ENCODE measurements around the gene PRKCA.

PRKCA gene

DNA sequence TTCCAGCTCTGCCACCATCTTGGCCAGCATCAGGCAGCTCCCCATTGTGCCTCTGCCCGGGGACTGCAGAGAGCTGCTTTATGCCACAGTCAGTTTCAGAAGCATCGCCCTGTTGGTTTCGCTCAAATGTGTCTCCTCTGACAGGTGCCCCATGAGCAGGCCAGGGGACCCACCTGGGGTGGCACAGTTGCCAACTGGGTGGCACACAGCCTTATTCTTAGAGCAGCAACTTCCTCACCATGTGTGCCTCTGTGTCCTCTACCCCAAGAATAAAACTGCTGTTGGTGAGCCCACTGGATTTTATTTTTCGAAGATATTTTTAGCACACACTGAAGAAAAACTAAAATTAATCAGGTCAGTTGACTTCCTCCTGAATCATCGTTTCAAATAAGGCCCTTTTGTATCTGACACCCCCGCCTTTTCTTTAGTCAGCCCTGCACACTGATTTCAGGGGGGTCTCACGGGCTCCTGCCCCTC is 487.6 kb downstream of the PRKCA start:
- no peak for DNase-seq

DNA sequence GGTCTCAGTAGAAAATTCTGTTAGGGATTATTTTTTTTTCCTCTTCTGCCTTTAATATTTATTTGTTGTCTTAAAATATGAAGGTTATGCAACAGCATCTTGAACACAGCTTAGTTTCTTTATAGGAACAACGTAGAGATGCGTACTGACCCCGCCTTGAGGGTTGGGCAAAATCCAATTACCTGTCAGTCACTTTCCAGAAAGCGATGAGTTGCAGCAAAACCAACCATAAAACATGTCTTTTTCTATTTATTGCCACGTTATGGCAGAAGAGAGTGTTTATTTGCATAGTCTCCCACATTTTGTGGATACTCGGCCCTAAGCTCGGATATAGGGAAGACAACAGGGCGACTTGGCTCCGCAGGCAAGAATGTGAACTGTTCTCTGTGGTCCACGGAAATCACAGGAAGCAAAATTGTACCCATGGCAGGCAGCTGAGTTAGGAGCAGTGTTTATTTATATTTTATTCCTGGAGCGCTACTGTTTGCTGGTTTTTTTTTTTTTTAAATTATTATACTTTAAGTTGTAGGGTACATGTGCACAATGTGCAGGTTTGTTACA is 488.2 kb downstream of the PRKCA start:
- DNase-seq = no peak

DNA sequence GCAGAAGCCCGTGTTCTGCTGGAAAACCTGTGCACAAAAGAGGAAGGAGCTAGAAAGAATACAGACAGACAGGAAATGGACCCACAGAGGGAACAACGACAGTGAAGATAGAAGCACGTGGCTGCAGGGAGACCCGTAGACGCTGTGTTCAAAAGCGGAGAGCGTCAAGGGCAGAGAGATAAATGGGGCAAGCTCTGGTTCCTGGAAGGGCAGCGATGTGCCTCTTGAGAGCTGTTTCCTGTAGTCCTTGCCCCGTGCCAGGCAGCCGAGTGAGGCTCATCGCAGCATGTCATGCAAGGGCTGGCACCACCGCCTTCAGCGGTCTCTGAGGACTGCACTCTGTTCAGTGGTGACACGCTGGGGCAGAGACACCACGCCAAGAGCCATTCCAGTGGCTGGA is 488.9 kb downstream of the PRKCA start:
- DNase-seq = no peak

DNA sequence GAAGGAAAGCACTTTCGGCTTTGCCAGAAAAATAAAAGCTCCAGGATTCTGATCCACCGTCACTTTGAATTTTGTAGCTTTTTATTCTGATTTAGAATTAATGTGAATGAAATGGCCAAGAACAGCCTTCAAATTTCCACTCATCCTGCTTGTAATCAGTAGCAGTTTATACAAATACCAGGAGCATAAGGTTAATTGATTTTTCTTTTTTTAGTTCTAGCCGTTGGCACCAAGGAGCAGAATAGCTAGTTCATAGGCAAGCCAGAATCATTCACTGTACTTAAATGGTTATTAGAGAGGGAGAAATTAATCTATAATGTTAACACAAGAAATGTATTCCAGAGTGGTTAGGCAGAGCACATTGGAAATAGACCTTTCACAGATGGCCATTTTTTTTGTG is 491.4 kb downstream of the PRKCA start:
- no peak for DNase-seq

DNA sequence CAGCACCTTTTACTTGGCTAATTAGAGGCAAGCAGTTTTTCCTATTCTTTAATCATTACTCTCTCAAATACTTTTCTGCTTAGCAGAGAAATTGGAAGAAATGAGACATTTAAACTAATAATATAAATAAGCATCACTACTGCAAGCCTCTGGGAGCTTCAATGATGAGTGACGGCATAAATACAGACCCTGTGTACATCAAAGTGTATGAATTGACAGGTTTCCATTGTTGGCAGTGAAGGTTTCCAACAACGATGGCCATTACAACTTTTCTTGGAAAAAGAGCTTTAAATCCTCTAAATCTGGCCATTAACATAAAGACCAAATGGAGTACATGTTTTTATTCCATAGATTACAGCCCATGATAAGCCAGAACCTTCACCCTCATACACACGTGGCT is 493.1 kb downstream of the PRKCA start:
- DNase-seq = no peak

DNA sequence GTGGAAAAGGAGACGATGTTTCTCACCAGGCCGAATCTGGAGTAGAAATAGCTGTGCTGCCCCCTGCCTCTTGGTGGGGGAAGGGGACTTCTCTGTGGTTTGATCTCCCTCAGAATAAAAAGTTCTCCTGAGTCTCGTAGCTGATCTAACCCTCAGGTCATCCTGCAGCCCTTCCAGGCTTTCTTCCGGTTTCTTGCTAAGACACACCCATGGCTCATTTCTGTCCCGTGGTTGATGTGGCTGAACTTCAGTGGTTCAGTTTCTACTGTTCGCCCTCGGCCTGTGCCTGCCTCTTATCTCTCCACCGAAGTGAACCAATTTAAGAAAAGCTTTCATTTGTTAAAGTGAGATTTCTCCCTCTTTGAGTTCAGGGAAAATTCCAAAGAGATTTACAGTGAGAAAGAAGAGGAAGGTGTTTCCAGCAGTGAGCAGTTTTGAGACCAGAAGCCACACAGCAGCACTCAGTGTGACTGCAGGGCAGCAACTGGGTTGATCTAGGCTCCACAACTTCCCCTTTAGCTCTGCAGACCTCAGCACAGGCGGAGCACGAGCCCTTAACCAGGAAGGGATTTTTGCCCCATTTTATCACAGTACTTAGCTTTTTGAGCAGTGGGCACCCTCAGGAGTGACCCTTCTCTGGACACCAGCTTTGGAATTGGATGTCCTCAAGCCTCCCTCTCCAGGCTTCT is 497.6 kb downstream of the PRKCA start:
- DNase-seq = no peak

DNA sequence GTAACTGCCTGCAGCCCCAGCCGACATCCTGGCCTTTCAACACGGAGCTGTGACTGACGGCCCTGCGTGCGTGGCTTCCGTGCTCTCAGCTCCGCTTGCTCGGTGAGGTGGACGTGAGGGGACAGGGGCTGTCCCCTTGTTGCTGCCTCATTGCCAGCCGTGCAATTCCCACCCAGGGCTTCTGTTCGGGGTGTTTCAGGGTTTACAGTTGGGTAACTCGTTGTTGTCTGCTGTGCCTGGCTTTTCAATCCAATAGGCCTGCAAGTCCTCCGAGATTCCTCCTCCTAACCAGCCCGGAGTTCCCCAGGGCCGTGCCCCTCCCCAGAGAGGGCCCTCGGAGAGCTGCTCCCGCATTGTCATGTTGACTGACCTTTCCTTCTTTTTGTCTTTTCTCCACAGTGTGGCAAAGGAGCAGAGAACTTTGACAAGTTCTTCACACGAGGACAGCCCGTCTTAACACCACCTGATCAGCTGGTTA is 501.1 kb downstream of the PRKCA start:
- no peak for DNase-seq

DNA sequence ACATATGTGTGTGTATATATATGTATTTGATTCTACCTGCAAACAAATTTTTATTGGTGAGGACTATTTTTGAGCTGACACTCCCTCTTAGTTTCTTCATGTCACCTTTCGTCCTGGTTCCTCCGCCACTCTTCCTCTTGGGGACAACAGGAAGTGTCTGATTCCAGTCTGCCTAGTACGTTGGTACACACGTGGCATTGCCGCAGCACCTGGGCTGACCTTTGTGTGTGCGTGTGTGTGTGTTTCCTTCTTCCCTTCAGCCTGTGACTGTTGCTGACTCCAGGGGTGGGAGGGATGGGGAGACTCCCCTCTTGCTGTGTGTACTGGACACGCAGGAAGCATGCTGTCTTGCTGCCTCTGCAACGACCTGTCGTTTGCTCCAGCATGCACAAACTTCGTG is 503.2 kb downstream of the PRKCA start:
- no peak for DNase-seq

DNA sequence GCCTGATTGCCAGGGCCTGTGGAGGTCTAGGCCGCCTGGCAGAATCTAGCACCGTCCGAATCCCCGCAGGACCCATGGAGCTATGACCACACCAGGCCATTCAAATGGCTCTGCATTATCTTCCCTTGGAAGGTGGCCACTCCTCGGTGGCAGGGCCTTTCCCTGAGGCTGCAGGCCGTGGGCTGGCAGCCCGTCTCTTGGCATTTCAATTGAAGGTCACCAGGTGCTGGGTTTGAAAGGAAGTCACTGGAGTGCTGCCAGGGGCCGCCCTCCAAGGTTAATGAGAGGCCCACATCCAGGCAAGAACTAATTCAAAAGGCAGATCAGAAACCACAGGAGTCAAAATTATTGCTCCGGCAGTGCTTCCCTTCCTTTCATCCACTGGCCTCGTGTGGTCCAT is 504.8 kb downstream of the PRKCA start:
- no peak for DNase-seq

DNA sequence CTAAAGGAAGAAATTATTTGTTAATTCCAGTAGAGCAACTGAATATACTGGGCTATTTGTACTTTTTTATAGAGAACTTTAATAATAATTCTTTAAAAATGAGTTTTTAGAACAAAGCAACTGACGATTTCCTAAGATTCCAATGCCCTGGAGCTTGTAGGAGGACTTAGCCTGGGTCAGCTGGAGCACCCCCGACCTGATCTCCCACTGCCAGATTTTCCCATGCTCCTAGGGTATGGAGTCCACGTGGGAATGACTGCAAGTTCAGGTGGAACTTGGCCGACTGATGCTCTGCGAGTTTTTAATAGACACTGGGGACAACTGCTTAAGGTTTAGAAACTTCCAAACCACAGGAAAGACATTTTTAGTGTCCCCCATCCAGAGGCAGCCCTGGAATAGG is 507.0 kb downstream of the PRKCA start:
- DNase-seq = no peak

DNA sequence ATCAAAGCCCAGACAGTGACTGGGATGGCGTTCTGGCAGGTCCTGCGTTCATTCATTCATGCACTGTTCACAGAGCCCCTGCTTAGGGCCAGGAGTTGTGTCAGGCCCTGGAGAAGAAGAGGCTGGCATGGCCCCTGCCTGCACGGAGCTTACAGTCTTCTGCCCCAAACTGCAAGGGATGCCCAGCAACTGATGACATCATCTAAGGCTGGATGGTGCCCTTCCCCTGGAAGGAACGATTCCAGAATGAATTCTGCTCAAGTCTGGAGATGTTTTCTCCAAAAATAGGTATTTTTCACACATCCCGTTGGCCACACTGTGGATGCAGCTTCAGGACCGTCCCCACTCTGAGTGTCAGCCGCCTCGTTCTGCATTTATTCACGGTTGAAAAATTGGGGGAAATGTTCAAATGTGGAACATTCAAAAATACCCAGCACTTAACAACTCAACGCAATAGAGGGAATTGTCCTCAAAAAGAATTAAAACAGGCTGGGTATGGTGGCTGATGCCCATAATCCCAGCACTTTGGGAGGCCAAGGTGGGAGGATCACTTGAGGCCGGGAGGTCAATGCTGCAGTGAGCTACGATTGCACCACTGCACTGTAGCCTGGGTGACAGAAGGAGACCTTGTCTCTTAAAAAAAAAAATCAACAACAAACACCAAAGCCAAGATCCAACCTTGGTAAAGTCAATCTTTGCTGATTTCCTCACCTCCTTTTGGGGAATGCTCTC is 508.7 kb downstream of the PRKCA start:
- DNase-seq = no peak

DNA sequence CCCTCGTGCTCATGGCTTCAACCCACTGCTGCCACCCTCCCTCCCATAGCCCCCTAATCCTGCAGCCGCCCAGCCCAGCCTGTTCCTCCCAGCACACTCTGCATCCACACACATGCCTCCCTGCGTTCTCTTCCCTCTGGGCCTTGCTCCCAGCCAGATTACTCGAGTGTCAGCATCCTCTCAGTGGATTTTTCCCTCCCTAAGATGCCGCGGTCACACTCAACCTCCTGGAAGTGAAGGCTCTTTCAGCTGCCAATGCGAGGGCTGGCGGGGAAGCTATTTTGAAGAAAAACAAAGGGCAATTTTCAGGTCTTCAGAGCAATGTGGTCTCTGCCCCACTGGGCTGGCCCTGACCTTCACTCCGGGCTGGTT is 509.3 kb downstream of the PRKCA start:
- DNase-seq = no peak

DNA sequence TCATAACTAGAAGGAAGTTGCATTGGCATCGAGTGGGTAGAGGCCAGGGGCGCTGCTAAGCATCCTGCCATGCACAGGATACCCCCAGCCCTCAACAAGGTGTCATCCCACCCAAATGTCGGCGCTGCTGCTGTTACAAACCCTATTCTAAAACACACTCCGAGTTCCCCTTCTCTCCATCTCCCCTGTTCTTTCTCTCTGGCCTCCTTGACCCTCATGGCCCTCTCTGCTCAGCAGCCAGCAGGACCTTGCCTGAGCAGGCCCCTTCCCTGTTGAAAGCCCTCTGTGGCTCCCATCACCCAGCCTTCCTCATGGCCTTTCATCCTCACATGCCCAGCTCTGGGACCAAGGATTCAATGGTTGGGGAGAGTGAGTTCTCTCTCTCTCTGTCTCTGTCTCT is 510.2 kb downstream of the PRKCA start:
- no peak for DNase-seq

DNA sequence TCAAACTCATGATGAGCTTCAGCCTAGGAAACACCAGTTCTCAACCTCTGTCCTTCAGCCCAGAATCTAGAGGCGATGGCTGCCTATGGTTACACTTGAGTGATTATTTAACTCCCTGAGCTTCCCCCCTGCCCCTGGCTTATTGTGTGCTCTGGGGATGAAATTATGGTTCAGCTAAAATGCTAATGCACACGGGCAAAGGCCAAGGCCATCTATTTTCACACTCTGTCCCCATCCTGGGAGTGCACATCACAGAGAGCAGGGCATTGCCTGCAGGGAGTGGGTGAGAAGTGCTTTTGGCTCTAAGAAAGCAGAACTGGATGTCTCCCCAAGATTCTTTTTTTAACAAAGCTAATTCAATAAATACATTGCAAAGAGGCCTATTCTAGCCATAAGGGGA is 510.9 kb downstream of the PRKCA start:
- DNase-seq = no peak

DNA sequence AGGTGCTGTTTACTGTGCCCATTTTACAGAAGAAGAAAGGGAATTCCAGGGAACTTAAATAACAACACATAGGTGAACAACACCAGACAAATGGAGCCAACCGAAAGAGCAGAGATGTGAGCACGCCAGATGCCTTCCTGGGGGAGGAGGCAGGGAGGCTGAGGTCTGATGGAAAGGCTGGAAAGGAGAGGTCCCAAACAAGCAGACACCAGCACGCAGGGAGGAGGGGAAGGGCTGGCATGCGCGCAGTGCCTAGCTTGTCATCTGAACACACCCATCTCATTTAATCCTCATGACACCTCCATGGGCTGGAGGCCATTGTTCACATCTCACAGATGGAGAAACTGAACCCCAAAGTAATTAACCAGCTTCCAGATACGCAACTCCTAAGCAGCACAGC is 511.6 kb downstream of the PRKCA start:
- DNase-seq = no peak

DNA sequence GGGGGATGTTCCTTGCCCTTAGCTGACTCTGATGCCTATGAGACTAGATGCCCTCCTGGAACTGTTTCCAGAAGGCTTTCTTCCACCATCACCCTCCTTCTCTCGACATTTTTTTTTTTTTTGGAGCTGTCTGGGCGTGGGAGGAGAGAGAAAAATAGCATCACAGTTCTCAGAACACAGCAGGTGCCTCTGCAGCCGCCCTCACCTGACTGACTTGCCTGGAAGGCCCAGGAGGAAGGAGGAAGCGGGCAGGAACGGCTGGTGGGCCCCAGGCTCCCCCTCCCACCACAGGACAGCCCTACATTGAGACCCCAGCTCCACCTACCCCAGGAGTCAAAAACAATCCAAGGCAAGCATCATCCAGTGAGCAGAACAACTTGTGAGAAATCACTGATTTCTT is 512.2 kb downstream of the PRKCA start:
- DNase-seq = no peak

DNA sequence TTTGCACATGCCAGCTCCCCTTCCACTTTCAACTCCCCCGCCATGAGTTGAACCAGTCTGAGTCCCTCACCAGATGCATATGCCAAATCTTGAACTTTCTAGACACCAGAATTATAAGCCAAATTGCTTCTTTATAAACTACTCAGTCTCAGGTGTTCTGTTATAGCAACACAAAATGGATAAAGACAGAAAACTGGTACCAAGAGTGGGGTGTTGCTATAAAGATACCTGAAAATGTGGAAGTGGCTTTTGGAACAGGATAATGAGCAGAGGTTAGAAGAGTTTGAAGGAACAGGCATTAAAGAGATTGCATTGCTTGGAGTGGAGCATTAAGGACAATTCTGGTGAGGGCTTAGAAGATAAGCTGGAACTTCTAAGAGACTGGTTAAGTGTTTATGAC is 515.3 kb downstream of the PRKCA start:
- no peak for DNase-seq

DNA sequence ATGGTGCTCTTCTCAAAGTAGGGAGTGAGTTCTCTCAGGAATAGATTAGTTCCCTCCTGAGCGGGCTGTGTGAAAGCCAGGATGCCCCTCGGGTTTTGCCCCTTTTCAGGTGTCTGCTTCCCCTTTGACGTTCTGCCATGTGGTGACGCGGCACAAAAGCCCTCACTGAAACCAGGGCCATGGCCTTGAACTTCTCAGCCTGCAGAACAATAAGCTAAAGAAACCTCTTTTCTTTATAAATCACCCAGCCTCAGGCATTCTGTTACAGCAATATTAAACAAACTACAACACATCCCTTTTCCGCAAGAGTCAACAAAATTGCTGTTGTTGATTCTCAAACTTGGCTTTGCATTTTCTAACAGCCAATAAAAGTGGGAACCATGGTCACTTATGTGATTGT is 517.1 kb downstream of the PRKCA start:
- no peak for DNase-seq

DNA sequence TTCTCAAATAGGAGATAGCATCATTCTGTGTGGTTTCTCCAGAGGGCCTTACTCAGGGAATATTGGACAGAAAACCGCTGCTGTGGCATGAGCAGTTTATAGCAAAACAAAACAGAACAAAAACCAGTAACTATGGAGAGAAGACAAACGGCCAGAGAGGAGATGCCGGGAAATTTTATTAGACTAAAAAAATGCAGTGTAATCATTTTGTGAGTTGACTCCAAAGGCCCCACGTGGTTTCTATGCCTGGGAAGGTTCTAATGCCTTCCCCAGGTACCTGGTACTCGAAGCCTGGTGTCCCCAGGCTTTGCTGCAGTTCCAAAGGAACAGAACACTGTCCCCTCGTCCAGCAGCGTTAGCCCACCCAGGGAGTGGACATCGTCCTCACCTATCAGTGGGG is 519.6 kb downstream of the PRKCA start:
- DNase-seq = no peak

DNA sequence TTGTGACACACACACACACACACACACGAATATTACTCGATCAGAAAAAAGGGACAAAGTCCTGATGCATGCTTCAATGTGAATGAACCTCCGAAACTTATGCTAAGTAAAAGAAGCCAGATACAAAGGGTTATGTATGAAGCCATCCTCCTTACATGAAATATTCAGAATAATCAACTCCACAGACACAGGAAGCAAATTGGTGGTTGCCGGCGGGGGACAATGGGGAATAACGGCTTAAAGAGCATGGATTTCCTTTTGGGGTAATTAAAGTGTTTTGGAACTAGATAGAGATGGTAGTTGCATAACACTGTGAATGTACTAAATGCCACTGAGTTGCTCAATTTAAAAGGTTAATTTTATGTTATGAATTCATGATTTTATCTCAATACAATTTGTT is 524.4 kb downstream of the PRKCA start:
- DNase-seq = no peak

DNA sequence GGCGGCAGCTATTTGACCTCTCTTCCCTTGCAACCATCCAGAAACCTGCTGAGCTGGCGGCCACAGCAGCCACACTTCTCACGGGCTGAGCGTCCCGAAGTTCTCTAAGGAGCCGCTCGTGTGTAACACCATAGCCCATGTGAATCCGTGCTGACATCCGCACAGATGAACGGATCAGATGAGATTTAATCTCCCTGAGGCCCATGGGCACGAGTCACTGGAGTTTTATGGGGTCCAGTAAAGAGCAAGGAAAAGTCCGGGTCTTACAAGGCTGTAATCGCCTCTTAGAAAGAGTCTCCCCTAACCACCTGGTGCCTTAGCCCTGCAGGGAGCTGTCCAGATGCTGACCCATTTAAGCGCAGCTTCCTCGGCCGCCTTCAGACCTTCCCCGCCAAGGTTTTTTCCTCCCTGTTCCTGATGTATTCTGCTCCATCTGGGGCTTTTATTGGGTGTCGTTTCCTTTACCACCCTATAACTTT is 527.0 kb downstream of the PRKCA start:
- DNase-seq = no peak

DNA sequence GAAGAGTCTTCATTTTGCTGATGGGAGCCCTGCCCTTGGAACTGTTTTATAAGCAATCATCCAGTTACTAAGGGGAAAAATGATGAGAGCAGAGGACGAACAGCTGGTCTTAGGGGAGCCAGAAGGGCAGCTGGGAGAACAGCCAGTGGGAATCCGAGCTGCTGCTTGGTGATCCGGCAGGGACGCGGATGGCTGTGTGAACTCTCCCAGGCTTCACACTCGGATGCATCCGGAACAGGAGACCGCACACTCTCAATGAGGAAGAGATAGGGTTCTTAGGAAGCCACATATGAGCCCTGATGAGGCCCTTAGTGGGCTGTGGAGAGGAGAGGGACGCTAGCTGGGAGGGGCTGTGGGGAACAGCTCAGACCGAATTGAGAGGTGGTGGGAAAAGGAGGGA is 527.5 kb downstream of the PRKCA start:
- DNase-seq = no peak

DNA sequence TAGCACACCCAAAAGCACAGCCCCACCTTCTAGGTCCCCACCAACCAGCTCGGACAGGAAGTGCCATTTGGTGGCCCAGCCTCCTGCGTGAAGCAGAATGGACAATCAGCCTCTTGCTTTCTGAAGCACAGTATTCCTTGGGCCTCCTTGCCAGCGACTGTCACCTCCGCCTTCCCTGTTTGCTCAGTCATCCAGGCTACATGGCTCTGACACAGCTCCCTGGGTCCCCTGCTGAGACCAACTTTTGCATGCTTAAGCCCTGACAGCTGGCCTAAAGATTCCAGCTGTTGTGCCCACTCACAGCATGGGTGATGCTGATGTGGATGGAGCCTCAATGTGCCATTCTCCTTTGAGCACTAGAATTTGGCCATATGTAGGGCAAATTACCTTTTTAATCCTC is 528.0 kb downstream of the PRKCA start:
- no peak for DNase-seq

Measured in activated CD4-positive, CD25-positive, alpha-beta regulatory T cell treated with anti-CD3 and anti-CD28 coated beads, Interleukin-2, amount 50 U/mL, for 72 hours (primary cell).